ENCODE data around the gene KIF13A.
"Not testable (repeated sequence)": the region's sequence is repeated elsewhere in the genome, so short reads cannot be mapped to it uniquely, and the experiment has no call there.

KIF13A gene

GRCh38 chr6:17768881-17769280 is 218.6 kb downstream of the KIF13A start:
- no peak for DNase-seq

- no peak for DNase-seq
Measured at GRCh38 chr6:17768388-17768787, 219.0 kb downstream of the KIF13A start.

- no peak for DNase-seq
Measured at GRCh38 chr6:17762651-17763050, 224.8 kb downstream of the KIF13A start.

GRCh38 chr6:17758119-17758518 is 229.3 kb downstream of the KIF13A start:
- DNase-seq = no peak

- DNase-seq = no peak
Measured at GRCh38 chr6:17754254-17754653, 233.2 kb downstream of the KIF13A start.

GRCh38 chr6:17745324-17745723 is 242.1 kb downstream of the KIF13A start:
- DNase-seq = not testable (repeated sequence)

- not testable (repeated sequence) for DNase-seq
Measured at GRCh38 chr6:17744757-17745308, 242.6 kb downstream of the KIF13A start.

GRCh38 chr6:17744019-17744756 is 243.2 kb downstream of the KIF13A start:
- no peak for DNase-seq

GRCh38 chr6:17741507-17741906 is 245.9 kb downstream of the KIF13A start:
- DNase-seq = no peak

GRCh38 chr6:17740559-17741220 is 246.7 kb downstream of the KIF13A start:
- DNase-seq = no peak

- DNase-seq = no peak
Measured at GRCh38 chr6:17737704-17738252, 249.7 kb downstream of the KIF13A start.

GRCh38 chr6:17735311-17735710 is 252.1 kb downstream of the KIF13A start:
- not testable (repeated sequence) for DNase-seq

GRCh38 chr6:17730078-17730704 is 257.2 kb downstream of the KIF13A start:
- DNase-seq = no peak

- DNase-seq = no peak
Measured at GRCh38 chr6:17729223-17730077, 258.0 kb downstream of the KIF13A start.

GRCh38 chr6:17728551-17729222 is 258.7 kb downstream of the KIF13A start:
- DNase-seq = no peak

GRCh38 chr6:17725083-17725482 is 262.4 kb downstream of the KIF13A start:
- no peak for DNase-seq

GRCh38 chr6:17724341-17724740 is 263.1 kb downstream of the KIF13A start:
- no peak for DNase-seq

- no peak for DNase-seq
Measured at GRCh38 chr6:17721671-17722070, 265.8 kb downstream of the KIF13A start.

GRCh38 chr6:17719323-17720041 is 268.0 kb downstream of the KIF13A start:
- DNase-seq = no peak

- DNase-seq = no peak
Measured at GRCh38 chr6:17716221-17716620, 271.2 kb downstream of the KIF13A start.

Data from SW 1271 (cell line).